ENCODE measurements around the gene PCNA. TPM values are rescaled to one million over a fixed set of nuclear protein-coding genes. Genes with fewer than 3 reads are reported as not detected.
A peak's percentile ranks its signal among the peaks of the same experiment; 100 is the strongest.

The PCNA gene
- total RNA-seq, 4 donors from 2014 or later: 25.0 to 37.8 (median 35.9) TPM

DNA sequence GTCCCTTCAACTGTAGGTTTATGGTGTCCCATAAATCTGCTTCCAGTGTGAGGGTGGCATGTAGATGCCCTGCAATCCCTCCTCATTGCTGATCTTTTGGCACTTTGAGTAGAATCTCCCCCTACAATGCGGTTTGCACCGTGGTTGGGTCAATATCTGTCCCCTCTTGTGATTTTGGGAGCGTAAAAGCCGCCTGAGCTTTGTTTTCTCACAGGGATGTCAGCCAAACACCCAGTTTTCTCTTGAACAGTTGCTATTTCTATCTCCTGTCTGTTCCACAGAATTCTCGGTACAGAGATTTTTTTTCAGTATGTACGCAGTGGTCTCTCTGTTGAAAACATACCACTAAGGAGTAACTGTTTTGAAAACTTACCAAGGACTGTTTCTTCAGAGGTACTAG is 28.8 kb upstream of the PCNA start:
- H3K4me1 ChIP-seq: peaks cover 74 to 92% (median 87%) of the 10 kb centered on the region in 4 donors
- peaks cover 0 to 3% (median 0%) of the 10 kb centered on the region in 4 donors for H3K36me3 ChIP-seq
- intact Hi-C loops (cut with DNase I): loop anchor here (5.0 kb wide), 1 partner anchor 39 kb away; no protein-coding TSS in a partner anchor
- TF ChIP-seq, protein P1, sequence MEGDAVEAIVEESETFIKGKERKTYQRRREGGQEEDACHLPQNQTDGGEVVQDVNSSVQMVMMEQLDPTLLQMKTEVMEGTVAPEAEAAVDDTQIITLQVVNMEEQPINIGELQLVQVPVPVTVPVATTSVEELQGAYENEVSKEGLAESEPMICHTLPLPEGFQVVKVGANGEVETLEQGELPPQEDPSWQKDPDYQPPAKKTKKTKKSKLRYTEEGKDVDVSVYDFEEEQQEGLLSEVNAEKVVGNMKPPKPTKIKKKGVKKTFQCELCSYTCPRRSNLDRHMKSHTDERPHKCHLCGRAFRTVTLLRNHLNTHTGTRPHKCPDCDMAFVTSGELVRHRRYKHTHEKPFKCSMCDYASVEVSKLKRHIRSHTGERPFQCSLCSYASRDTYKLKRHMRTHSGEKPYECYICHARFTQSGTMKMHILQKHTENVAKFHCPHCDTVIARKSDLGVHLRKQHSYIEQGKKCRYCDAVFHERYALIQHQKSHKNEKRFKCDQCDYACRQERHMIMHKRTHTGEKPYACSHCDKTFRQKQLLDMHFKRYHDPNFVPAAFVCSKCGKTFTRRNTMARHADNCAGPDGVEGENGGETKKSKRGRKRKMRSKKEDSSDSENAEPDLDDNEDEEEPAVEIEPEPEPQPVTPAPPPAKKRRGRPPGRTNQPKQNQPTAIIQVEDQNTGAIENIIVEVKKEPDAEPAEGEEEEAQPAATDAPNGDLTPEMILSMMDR (IDR thresholded peaks at IDR 0.05): no peak
- TF ChIP-seq EP300 (IDR thresholded peaks at IDR 0.05) (no peak), POLR2A (IDR thresholded peaks at IDR 0.05; ENCODE audit: low read depth) (no peak), POLR2AphosphoS5 (IDR thresholded peaks at IDR 0.05) (no peak)
- H3K4me3 ChIP-seq: peak overlapping the region in 1 of 4 donors; percentile 7
- no peaks in the 10 kb centered on the region for H3K9me3 ChIP-seq
- H3K27me3 ChIP-seq: no peaks in the 10 kb centered on the region
- no peak for DNase-seq (ENCODE audit: extremely low spot score)
- WGBS: 63% methylated on average over 6 of the region's 6 CpGs
- peak overlapping the region; percentile 22 to 67 (median 48) for H3K27ac ChIP-seq (replicated peaks in 1 of 4)

DNA sequence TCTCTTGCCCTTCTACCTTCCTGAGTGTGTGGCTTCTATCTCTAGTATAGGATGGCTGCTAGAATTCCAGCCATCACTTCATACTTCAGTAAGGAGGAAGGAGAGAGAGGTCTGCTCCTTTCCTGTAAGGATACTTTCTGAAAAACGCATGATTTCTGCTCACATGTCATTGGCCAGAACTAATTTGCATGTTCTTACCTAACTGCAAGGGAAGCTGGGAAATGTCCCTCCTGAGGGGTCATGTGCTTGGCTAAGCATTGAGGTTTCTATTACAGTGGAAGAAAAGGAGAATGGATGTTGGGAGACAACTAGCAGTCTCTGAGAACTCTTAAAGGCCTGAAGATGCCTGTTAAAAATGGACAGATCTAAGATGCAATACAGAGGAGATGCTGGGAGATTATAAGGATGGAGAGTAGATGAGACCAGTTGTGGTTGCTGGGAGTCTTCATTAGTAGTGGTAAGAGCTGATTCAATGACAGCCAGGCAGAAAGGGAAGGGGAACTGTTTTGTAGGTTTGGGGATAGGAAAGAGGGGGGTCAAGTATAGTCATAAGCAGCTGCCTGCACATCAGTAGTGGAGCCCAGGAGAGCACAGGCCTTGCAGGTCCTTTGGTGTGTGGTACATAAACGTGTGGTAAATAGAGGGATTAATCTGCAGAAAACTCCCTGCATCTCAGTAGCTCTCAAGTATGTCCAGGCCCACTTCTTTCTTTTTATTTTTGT is 27.3 kb upstream of the PCNA start:
- TF ChIP-seq, protein P1 (IDR thresholded peaks at IDR 0.05): no peak
- TF ChIP-seq EP300 (IDR thresholded peaks at IDR 0.05) (no peak), POLR2A (IDR thresholded peaks at IDR 0.05; ENCODE audit: low read depth) (no peak), POLR2AphosphoS5 (IDR thresholded peaks at IDR 0.05) (no peak)
- H3K4me1 ChIP-seq: peaks cover 81 to 93% (median 89%) of the 10 kb centered on the region in 4 donors
- 66% methylated on average over 2 of the region's 2 CpGs for WGBS
- peaks cover 0 to 3% (median 0%) of the 10 kb centered on the region in 4 donors for H3K36me3 ChIP-seq
- H3K4me3 ChIP-seq: no peak overlapping the region
- intact Hi-C loops (cut with DNase I): loop anchor here (5.0 kb wide), 1 partner anchor 40 kb away; no protein-coding TSS in a partner anchor
- DNase-seq (ENCODE audit: extremely low spot score): no peak
- no peaks in the 10 kb centered on the region for H3K9me3 ChIP-seq
- H3K27me3 ChIP-seq: no peaks in the 10 kb centered on the region
- peak overlapping the region in 1 of 4 donors; percentile 67 for H3K27ac ChIP-seq (replicated peaks in 1 of 4)

DNA sequence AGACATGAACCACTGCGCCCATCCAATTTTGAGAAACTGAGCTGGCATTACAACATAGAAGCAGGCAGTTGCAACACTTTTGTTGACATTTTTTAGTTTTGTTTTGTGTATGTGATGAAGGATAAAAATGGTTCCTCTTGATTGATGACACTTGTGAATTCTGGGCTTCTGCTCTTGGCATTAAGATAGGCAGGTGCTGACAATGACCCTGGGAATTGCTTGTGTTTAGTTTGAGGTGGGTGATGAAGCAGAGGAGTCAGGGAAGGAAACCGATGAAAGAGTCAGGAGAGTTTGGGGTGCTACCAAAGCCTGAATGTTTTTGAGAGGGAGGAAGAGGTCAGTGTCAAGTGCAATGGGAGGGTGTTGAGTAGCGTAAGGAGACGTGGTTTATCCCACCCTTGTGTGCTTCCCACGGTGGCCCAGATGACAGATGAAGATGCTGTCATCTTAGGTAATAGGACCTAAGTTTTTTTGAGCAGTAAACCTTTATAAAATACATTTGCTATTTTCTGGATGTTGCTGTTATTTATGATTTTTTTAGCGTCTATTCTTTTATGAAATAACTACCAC is 26.4 kb upstream of the PCNA start:
- Histone ChIP-seq H3K9me3 (no peaks in the 10 kb centered on the region), H3K4me1 (peaks cover 89 to 98% (median 96%) of the 10 kb centered on the region in 4 donors), H3K27ac (replicated peaks in 1 of 4) (peak overlapping the region in 1 of 4 donors; percentile 22), H3K36me3 (peaks cover 0 to 3% (median 0%) of the 10 kb centered on the region in 4 donors), H3K4me3 (no peak overlapping the region), H3K27me3 (no peaks in the 10 kb centered on the region)
- no peak for DNase-seq (ENCODE audit: extremely low spot score)
- TF ChIP-seq, protein P1 (IDR thresholded peaks at IDR 0.05): no peak
- TF ChIP-seq POLR2A (IDR thresholded peaks at IDR 0.05; ENCODE audit: low read depth) (no peak), EP300 (IDR thresholded peaks at IDR 0.05) (no peak), POLR2AphosphoS5 (IDR thresholded peaks at IDR 0.05) (no peak)
- intact Hi-C loops (cut with DNase I): loop anchor here (5.0 kb wide), 1 partner anchor 41 kb away; no protein-coding TSS in a partner anchor
- WGBS: 83% methylated on average over 6 of the region's 6 CpGs

DNA sequence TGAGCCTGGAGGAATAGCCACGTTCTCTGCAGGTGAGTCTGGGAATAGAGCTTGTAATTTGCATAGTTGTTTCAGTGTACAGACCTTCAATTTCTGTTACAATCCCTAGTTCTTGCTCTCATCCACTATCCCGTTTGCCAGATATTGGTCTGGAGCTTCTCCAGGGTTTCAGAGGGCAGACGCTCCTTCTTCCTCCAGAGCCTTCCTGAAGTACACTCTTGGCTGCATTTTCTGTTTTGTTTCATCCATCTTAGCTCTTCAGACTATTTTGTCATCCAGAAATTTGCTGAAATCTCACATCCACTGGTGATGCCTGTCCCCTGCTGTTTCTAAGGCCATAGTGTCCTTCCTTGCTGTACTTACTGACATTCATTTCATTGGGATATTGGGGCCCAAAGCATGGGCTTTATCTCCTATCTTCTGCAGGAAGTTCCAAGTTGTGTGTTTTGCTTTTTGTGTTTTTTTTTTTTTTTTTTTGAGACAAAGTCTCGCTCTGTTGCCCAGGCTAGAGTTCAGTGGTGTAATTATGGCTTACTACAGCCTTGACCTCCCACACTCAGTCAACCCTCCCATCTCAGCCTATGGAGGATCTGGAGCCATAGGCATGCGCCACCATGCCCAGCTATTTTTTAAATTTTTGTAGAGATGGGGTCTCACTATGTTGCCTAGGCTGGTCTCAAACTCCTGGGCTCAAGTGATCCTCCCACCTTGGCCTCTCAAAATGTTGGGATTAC is 25.8 kb upstream of the PCNA start:
- H3K27me3 ChIP-seq: no peaks in the 10 kb centered on the region
- no peaks in the 10 kb centered on the region for H3K9me3 ChIP-seq
- H3K4me3 ChIP-seq: no peak overlapping the region
- TF ChIP-seq POLR2A (IDR thresholded peaks at IDR 0.05; ENCODE audit: low read depth) (no peak), EP300 (IDR thresholded peaks at IDR 0.05) (no peak), POLR2AphosphoS5 (IDR thresholded peaks at IDR 0.05) (no peak)
- TF ChIP-seq, protein P1 (IDR thresholded peaks at IDR 0.05): no peak
- H3K36me3 ChIP-seq: peaks cover 0 to 3% (median 0%) of the 10 kb centered on the region in 4 donors
- intact Hi-C loops (cut with DNase I): loop anchor here (5.0 kb wide), 1 partner anchor 42 kb away; no protein-coding TSS in a partner anchor
- peaks cover 91 to 98% (median 97%) of the 10 kb centered on the region in 4 donors for H3K4me1 ChIP-seq
- DNase-seq (ENCODE audit: extremely low spot score): no peak
- peak overlapping the region in 1 of 4 donors; percentile 22 for H3K27ac ChIP-seq (replicated peaks in 1 of 4)
- WGBS: 66% methylated on average over 5 of the region's 5 CpGs

Measured in esophagus muscularis mucosa (tissue), 4 donors.